GM19324 (cell line): Measurements from ENCODE around the gene SPOP.
"Not testable (repeated sequence)": the region's sequence is repeated elsewhere in the genome, so short reads cannot be mapped to it uniquely, and the experiment has no call there.

Source experiments
- ATAC-seq: cut with Tn5 transposase; IDR thresholded peaks from one replicate; pipeline ENCODE4 v1.9.1; 2021; ENCODE audit warnings: mild to moderate bottlenecking, moderate library complexity; ENCODE audit not compliant: unreplicated experiment, low FRiP score

Gene SPOP

DNA sequence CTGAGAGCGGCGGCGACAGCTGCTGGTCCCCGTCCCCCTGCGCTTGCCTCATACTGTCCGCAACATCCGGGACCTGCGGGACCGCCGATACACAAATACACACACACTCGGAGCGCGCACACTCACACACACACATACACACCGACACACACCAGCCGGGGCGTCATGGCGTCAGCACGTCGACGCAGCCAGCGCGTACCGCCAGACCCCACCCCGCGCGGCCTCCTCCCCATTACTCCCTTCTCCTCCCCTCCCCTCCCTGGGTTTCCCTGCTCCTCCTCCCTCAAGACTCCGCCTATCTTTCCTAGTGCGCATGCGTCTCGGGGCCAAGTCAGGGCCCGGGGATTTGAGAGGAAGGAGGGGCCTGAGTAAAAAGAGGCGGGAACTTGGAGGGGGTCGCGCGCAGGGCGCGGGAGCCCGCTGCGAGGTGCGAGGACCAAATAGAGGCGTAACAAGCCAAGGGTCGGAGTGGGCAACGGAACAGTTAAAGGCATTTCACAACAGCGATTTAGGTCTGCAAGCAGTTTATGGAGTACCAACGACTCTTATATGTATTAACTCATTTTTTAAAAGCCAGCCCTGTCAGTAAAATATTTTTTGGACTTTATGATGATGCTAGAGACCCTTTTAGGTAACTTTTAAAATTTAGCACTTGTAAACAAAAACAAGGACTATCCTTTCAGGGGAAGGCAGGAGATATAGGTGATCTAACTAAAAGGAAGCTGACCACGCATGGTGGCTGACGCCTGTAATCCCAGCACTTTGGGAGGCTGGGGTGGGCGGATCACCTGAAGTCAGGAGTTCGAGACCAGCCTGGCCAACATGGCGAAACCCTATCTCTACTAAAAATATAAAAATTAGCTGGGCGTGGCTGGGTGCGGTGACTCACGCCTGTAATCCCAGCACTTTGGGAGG, at the start of gene SPOP:
Gene SPOP, minus strand, starts transcription at position 165 of the 915 bp plus-strand sequence. CDS start 55,287 bp downstream, outside the sequence.
- ATAC-seq, result peak; percentile 90

- ATAC-seq, result no peak
Observed at GRCh38 chr17:49727380-49727779, 49.5 kb upstream of the SPOP start.

DNA sequence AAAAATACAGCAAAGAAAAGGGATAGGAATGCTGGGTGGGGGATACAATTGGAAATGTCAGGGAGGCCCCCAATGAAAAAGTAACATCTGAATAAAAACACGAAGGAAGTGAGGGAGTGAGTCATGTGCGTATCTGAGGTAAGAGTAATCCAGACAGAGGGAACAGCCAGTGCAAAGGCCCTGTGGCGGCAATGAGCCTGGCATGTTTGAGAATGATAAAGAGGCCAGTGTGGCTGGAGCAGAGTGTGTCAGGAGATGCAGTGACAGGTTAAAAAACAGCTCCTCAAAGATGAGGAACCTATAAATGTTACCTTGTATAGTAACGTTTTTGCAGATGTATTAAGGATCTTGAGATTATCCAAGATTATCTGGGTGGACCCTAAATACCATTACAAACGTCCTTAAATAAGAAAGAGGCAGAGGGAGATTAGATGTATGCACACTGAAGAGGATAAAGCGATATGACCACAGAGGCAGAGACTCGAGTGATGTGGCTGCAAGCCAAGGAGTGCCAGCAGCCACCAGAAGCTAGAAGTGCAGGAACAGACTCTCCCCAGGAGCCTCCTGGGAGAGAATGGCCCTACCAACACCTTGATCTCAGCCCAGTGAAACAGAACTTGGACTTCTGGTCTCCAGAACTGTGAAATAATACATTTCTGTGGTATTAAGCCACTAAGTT, 47.7 kb upstream of the SPOP start:
- no peak for ATAC-seq

- not testable (repeated sequence) for ATAC-seq
Observed at GRCh38 chr17:49724552-49724951, 46.7 kb upstream of the SPOP start.

GRCh38 chr17:49723423-49723822, 45.5 kb upstream of the SPOP start:
- no peak for ATAC-seq

GRCh38 chr17:49722066-49722465, 44.2 kb upstream of the SPOP start:
- no peak for ATAC-seq

GRCh38 chr17:49717371-49717861, 39.5 kb upstream of the SPOP start:
- ATAC-seq, result no peak

GRCh38 chr17:49716668-49717364, 38.9 kb upstream of the SPOP start:
- no peak for ATAC-seq

DNA sequence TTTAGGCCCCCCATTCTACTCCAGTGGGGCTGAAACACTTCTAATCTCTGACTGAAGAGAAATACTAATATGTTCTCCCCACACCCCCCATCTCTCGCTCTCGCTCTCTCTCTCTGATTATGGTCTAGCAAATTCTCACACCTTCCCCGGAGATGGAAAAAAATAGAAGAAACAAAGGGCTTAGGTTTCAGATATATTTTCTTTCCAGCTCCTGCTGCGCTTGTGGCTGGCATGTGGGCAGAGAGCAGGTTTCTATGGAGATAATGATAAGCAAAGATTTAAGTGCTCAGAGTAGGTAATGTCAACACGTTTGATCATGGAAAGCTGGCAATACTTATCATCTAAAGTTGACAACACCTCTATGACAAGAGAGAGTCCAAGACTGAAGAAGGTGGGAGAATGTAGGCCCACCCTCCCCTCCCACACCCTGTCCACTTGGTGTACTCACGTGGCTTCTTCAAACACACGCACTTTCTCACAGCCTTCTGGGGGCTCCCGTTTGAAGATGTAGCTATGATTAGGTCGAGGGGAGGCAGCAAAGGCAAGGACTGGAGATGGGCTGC, 37.9 kb upstream of the SPOP start:
- no peak for ATAC-seq

DNA sequence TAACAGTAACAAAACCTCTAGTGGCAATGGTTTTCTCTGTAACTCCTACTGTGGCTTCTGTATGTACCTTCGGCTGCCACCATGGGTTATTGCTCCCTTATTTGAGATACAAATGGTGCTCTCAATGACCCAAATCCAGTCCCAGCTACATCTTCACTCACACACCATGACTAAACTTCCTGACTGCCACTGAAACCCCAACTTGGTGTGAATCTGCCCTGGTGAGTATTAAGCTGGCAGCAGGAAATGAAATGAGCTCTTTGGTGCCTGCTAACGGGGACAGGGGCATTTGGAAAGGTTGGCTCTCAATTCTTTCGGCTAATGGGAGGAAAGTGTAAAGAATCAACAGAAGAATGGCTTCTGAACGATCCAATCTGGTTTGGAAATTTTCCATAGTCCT, 37.3 kb upstream of the SPOP start:
- no peak for ATAC-seq

- no peak for ATAC-seq
Observed at GRCh38 chr17:49708515-49709183, 30.8 kb upstream of the SPOP start.

- ATAC-seq, result peak; percentile 93
Observed at GRCh38 chr17:49707608-49708514, 30.0 kb upstream of the SPOP start, which contains the start of gene SLC35B1. Gene SLC35B1 (minus strand): TSS chr17:49707964. CDS start chr17:49707833, 131 bp downstream.

DNA sequence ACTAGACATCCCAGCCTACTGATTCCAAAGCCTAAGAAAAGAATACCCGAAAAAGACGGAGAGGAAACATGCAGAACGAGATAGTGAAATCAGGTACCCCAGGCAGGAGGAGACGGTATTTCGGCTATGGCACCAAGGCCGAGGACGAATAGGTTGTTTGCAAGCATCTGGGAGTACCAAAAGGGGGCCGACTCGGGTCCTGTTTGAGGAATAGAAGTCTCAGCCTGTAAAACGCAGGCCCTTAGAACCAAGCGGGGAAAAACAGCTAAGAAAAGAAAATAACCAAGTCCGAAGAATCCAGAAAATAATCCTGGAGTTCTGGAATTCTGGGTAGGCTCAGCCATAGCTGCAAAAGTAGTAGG, 29.3 kb upstream of the SPOP start:
- no peak for ATAC-seq

DNA sequence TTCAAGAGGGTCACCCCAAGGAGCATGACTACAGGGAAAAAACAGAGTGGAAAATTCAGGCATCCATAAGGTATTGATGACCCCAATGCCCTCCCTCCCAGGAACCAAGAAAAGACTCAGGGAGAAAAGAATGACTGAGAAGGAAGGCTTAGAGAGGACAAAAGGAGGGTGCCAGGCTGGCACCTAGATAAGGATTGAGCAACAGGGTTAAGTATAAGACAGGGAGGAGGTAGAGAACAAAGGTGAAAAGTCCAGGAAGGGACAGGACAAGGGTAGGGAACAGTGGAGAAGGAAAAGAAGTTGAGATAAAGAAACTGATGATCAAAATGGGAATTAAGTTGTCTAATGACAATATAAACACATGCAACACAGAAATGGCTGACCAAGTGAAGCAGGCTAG, 27.4 kb upstream of the SPOP start:
- ATAC-seq, result no peak

DNA sequence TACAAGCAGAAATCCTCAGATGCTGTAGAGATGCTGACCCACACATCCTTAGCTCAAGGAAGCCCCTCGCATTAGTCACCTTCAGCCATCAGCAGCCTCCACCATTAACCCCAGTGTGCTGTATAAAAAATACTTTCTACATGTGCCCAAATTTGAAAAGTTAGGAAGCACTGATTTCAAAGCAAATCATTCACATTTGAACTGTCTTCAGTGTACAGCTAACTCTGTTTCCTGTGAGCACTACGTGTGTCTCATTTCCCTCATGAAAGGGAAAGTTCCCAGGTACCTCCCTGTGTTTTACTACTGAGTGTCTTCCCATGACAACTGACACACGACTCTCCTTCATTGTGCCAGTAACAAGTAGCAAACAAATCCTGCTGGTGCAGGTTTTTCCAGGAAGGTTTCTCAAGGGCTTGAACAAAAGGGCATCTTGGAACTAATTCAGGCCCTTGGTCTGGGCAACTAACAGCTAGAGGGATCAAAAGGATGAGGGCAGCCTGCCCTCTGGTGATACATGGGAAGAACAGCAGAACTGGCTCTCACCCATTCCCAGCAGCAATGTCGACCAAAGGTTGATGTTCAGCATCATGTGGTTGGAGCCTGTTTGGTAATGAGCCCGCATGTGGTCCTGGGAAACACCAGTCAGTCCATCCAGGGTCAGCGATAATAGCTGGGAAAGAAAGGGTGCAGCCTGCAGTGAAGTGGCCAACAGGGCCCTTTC, 25.8 kb upstream of the SPOP start:
- ATAC-seq, result no peak

- ATAC-seq, result no peak
Observed at GRCh38 chr17:49700960-49701359, 23.1 kb upstream of the SPOP start.

GRCh38 chr17:49699966-49700575, 22.2 kb upstream of the SPOP start:
- ATAC-seq, result no peak

DNA sequence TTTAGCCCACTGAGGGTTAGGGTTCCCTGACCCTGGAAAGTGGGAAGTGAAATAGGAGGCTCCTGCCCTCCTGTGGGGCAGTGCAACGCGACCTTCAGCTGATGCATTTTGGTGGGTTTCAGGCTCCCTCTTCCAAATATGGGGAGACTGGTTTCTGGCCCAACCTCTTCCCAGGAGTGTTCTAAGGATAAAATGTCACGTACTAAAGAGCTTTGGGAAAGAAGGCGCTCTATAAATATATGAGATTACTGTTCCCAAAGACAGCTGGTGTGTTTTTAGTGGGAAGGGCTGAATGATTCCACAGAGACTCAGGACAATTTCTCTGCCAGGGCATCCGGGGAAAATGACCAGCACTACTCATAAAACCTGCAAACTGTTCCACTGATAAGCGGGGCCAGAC, 20.1 kb upstream of the SPOP start:
- no peak for ATAC-seq
